ENCODE data around the gene OSBPL7.

DNA sequence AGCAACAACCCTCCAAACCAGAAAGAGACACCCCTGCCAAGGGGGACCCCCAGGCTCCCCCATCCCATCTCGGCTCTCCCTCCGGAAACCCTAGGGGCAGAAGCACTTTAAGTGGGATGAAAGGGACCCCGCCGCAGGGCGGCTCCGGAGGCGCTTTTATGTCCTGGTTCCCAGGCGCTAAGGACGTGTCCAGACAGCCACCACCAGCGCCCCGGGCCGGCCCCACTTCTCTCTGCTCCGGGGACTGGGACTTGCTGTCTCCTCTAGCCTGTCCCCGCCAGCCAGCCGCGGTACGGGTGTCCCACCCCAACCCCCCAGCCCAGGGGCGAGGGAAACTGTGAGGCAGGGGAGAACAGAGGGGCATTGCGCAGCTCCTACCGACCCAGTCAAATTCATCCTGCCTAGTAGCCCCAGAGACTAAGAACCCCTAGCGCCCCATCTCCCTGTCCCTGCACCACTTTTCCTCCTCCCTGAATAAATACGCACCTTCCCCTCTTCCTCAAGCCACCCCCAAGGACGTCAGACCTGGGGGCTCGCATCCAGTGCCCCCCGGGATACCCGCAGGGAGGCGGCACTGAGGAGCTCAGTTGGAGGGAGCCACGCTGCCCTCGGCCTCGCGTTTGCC is 25.2 kb upstream of the OSBPL7 start:
- TF ChIP-seq POLR2A (IDR thresholded peaks at IDR 0.05): no peak
- TF ChIP-seq CTCF (IDR thresholded peaks at IDR 0.05): no peak
- TF ChIP-seq POLR2AphosphoS5 (IDR thresholded peaks at IDR 0.05; ENCODE audit: insufficient read depth in 1 of 2, low read depth in 1 of 2): no peak
